Activated CD8-positive, alpha-beta memory T cell treated with anti-CD3 and anti-CD28 coated beads, Interleukin-2, amount 50 U/mL, for 24 hours (primary cell): ENCODE data around the gene STOM.

Experiments
- DNase-seq: peaks from one replicate; pipeline ENCODE4 v3.0.0-alpha.2; 2020; ENCODE audit errors: extremely low read depth

Gene STOM

DNA sequence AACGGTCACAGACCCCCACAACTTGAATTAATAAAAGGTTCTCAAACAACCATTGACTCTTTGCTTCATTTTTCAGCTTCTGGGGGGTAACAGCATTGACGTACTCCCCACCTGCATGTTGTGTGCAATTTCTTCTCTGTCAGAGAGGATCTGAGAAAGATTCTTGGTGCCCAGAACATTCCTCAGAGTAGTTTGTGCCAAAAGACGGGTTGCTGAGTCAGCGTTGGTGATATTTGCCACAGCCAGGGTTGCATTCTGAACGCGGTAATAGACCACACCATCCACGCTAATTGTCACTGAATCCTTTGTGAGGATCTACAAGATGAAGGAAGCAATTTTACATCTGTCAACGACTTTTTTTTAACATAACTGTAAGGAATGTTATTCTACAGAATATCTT, 21.0 kb downstream of the STOM start:
- DNase-seq = no peak

DNA sequence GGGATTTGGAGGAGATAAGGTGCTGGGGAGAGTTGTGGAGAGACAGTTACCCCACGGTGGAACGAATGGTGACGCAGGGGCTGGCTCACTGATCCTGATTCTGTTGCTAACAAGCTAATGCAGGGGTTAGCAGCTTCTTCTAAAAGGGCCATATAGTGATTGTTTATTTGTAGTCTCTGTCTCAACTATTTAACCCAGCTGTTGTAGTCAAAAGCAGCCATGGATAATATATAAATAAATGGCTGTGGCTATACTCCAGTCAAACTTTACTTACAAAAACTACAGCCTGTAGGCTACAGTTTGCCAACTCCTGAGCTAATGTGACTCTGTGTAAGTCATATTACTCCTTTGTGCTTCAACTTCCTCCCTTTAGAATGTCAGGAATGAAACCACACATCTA, 21.8 kb downstream of the STOM start:
- DNase-seq = no peak

DNA sequence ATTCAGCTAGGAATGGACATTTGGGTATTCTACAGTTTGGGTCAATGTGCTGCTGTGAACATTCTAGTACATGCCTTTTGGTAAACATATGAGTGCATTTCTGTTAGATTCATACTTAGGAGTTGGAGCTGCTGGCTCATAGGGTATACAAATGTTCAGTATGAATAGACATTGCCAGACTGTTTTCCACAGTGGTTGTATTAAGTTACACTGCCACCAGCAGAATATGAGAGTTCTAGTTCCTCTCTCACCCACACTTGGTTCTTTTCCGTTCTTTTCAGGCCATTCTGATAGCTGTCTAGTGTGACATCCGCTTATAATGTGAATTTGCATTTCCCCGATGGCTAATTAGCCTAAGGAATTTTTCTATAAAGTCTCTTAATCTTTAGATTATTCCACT, 25.0 kb downstream of the STOM start:
- DNase-seq = no peak

DNA sequence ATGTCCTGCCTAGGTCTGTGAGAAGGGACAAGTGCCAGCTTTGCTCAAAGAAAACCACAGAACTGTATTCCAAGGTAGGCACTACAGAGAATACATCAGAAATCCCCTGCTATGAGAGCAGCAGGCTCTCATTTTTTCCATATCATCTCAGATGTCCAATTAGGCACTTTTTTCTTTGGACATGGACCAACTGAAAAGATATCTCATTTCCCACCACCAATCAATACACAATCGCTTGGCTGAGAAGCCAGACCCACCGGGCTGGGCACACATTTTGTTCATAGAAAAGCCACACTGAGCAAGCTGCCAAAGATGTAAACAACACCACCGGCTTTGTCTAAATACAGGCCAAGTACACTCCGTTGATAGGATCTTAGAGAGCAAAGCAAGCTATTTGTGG, 25.9 kb downstream of the STOM start:
- DNase-seq = no peak

DNA sequence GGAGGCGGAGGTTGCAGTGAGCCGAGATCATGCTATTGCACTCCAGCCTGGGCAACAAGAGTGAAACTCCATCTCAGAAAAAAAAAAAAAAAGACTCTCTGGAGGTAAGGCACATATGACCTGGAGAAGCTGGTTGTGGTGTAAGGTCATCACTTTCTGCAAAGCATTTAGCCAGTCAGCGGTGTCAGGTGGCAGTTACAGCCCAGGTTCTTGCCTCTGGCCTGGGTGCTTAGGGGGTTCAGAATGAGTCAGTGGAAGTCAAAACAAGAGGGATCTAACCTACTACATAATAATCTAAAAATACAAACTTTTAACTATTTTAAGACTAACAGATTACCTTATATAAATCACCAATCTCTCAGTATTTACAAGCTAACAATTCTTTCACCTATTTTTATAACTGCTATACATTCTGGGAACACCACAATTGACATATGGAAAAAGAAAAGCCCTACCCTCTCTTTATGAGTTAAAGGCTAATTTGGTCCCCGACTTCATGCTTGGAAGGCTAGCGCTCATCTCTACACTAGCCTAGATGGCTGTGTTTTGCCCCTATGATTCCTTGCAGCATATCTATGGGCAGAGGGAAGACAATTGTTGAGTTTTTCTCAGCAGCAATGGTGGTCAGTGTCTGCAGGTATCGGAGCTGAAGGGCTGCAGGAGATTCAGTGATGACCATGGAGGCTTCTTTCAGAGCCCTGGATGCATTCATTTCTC, 29.2 kb downstream of the STOM start:
- no peak for DNase-seq

DNA sequence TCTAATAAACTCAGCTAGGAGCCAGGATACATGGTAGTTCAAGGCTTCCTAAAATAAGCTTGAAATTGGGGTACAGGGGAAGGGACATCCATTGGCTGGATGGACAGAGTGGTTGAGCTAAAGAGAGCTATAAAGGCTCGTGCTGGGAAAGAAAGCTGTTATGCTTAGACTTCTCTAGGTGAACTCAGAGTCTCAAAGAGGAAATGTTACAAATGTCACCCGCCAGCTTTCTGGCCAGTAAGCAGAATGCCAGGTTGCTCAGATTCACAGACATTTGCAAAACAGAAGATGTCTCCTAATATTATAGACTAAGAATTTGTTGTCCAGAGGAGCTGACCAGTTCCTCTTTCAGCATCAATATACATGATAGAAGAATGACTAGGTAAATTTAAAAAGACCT, 30.6 kb downstream of the STOM start:
- no peak for DNase-seq

DNA sequence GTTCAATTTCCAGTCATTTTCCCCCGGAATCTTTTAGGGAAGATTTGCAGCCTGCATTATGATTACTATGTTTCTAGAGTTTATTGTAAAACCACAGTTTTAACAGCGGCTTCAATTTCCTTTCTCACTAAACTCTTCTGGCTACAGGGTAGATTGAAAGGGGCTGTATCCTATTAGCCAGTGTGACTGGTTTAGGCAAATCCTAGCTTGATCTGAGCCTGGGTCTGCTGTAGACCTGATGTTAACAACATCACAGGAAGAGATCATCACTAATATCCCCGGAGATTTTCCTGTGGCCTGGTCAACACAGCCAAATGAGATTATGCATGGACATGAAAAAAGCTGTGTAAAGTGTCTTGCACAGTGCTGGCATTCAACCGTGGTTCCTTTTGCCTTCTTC, 33.4 kb downstream of the STOM start:
- no peak for DNase-seq

DNA sequence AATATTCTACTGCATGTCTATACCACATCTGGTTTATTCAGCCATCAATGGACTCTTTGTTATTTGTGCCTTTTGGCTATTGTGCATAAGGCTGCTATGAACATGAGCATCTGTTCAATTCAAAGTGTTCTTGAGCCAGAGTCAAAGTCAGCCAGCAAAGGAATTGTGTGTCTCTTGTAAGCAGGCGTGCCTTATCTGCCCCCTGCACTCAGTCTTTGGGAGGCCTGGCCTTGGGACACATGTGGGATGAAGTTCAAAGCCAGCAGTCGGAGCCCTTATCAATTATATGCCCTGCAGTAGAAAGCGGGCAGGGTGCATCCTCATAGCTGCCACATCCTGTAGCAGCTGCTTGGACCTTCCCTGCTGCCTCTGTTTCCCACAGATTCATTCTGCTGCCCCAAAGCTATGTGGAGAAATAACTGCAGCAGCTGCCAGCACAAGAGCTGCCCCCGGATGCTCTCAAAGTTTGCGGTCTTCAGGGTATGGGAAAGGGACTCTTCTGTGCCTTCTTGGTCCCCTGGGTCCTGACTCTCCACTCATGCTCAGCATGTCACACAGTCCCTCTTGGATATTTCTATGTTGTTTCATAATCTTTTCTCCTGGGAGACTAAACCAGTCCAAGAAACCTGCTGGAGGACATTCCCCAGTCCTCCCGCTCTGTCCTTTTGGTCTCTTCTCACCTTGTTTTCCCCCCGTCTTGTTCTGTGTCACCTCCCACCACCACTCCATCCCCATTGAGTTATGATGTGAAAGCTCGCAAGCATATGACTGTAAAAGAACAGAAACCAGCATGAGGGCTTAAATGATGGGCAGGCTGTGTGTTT, 35.9 kb downstream of the STOM start:
- DNase-seq = no peak

DNA sequence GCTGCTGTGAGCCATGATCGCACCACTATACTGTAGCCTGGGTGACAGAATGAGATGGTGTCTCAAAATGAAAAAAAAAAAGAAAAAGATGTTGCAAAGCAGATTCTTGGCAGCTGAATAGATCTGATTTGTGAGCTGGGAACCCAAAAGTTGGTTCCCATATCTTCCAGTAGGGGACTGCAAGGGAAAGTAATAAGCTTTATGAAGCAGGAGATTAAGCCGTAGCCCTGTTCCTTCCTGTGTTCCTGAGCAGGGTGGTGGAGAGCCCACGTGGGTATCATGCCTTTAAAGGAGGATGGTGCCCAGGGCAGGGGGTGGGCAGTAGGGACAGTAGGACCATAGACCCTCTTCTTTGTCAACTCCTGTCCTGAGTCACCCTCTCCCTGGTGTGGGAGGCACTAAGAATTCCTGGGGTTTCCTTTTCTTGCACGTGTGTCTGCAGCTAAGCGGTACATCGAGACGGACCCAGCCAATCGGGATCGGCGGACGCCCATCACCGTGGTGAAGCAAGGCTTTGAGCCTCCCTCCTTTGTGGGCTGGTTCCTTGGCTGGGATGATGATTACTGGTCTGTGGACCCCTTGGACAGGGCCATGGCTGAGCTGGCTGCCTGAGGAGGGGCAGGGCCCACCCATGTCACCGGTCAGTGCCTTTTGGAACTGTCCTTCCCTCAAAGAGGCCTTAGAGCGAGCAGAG, 37.9 kb downstream of the STOM start:
- no peak for DNase-seq

DNA sequence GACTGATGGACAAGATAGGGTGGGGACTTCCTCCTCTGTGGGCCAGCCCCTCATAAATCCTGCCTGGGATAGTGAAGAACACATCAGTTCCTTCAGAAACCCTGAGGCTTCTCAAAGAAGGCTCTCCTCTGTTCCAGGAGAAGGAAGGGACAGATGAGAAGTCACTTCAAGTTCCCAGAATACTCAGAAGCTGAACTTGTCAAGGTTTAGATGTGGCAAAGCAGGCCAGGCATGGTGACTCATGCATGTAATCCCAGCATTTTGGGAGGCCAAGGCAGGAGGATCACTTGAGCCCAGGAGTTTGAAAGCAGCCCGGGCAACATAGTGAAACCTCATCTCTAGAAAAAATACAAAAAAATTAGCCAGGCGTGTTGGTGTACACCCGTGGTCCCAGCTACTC, 38.5 kb downstream of the STOM start:
- DNase-seq = no peak

DNA sequence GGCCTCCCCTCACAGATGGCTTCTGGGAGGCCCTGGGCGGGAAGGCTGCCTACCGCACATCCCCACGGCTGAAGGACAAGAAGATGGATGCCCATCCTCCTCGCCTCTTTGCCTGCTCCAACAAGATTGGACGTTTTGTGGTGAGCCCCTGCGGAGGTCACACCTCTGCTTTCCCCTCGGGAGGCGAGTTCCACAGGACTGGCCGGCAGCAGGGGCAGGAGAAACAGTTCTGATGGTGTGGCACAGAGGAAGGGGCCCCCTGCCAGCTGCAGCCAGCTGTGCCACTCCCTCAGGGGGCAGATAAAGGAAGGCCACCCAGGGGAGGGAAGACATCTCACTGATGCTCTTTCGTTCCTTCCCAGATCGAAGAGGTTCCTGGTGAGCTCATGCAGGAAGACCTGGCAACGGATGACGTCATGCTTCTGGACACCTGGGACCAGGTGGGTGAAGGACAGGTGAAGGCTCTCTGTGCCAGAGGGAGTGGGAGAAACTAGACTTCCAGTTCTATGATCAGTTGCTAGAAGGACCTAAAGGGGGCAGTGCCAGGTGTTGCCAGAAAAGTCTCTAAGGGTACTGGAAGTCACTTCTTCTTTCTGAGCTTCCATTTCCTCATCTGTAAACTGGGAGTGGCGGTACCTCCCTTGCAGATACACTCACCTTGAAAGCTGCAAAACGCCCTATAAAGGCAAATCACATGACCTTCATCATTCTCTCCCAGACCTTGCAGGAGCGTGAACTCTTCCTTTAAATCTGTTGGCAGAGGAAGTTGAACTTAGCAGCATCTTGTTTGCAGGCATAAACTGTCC, 41.0 kb downstream of the STOM start:
- DNase-seq = no peak

DNA sequence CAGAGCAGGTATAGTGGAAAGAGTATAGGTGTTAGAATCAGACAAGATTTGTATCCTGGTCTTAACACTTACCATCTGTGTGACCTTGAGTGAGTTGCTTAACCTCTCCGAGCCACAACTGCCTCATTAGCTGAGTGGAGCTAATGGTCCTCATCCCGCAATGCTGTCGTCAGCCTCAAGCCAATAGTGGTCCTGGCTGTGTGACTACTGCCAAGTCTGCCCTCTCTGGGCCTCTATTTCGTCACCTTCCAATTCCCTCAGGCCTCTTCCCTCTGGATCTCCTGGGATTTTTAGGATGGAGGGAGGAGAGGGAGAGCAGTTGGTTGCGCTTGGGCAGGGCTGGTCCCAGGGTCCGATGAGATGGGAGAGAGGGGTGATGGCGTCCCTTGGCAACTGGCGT, 41.6 kb downstream of the STOM start:
- DNase-seq = no peak

DNA sequence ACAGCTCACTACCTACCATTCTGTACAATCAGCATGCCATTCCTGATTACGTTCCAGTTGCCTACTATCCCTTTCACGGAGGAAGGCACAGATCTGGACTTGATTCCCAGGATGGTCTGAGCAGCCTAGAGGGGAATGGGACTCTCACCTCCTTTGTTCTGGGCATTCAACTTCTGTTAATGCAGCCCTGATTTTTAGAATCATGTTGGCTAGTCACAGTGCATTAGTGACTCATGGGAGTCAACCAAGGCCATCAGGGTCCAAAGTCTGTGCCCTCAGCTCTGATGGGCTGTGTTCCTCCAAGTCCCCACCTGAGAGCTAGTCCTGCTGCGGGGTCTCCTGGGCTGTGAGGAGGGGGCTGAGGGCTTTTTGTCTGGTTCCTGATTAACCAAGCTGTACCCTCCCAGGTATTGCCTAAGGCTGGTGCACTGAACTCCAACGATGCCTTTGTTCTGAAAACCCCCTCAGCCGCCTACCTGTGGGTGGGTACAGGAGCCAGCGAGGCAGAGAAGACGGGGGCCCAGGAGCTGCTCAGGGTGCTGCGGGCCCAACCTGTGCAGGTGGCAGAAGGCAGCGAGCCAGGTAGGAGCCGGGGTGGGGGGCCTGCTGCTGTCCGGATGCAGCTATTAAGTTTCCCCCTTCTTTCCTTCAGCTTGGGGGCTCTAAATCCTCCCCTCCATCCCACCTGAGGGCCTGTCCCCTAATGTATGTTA, 43.0 kb downstream of the STOM start:
- no peak for DNase-seq

DNA sequence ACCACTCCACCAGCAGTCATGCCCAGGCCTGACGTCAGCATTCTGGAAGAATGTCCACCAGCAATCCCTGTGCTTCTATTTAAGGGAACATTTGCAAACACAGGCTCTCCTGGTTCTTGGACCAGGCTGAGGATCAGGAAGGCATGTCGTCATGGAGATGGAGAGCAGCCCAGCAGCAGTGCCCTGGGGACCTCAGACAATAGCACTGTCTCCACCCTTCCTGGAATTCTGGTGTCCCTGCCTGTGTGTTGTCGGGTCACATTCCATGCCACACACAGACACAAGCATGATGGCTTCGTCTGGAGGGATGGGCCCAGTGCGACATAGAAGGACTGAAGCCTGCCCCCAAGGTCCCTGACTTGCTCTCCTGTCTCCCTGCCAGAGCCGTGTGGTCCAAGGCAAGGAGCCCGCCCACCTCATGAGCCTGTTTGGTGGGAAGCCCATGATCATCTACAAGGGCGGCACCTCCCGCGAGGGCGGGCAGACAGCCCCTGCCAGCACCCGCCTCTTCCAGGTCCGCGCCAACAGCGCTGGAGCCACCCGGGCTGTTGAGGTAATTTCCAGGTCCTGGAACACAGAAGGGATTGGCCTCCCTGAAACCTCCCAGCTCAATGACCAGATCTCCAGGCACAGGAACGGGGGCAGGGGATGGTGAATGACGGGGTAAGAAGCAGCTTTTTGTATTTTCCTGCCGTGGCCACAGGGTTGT, 43.8 kb downstream of the STOM start:
- DNase-seq = no peak

DNA sequence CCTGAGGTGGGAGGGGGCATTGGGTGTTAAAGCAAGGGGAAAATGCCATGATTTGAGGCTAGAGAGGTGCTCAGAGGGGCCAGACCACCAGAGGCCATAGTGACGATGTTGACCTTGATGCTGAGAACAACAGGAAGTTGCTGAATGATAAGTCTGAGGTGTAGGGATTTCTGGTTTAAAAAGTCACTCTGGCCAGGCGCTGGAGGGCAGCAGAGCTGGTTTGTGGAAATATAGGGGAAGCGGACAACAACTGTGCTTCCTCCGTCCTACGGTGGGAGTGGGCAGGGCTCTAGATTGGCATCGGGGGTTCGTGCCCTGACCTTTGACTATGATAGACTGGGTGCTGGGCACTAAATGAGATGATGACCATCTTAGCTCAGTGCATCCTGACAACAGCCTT, 44.7 kb downstream of the STOM start:
- no peak for DNase-seq

DNA sequence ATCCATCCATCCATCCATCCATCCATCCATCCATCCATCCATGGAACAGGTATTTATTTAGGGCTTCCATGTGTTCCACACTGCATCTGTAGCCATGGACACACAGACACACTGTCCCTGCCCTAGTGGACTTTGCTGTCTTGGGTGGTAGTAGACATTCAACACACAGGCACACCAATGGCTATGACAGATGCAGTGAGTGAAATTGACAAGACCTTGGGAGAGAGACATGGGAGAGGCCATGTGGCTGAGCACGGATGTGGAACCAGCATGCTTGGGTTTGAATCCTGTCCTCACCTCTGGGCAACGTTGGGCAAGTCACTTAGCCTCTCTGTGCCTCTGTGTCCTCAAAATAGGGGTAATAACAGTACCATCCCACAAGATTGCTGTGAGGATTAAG, 45.3 kb downstream of the STOM start:
- no peak for DNase-seq

DNA sequence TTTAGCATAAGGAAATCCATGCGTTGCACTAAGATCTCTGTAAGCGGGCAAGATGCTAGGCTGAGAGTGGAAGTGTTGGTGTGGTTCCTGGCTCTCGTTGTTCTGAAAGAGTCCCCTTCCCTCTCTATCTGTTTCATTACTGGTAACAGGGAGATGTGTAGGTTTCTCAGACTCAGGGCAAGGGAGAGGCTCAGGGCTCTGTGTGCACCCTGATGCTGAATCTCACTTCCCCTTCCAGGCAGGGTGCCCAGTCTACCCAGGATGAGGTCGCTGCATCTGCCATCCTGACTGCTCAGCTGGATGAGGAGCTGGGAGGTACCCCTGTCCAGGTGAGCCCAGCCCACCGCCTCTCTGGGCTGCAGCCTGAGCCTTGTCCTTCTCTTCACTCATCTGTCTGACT, 45.7 kb downstream of the STOM start:
- no peak for DNase-seq

DNA sequence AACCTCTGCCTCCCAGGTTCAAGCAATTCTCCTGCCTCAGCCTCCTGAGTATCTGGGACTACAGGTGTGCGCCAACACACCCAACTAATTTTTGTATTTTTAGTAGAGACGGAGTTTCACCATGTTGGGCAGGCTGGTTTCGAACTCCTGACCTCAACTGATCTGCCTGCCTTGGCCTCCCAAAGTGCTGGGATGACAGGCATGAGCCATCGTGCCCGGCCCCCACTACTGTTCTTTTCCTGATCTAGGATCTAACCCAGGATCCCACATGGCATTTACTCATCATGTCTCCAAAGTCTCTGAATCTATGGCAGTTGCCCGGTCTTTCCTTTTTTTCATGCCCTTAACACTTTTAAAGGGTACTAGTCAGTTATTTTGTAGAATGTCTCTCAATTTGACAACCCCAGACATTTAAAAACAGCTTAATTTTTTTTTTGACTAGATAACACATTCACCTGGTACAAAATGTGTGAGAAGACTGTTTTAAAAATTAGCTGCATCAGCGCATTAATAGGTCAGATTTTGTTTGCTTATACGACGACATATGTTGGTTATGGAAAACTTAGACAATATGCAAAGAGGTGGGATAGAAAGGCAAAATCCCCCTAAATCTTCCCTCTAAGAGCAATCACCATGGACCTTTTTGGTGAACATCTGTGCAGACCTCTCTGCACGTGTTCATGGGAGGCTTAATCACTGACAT, 46.5 kb downstream of the STOM start:
- DNase-seq = no peak

DNA sequence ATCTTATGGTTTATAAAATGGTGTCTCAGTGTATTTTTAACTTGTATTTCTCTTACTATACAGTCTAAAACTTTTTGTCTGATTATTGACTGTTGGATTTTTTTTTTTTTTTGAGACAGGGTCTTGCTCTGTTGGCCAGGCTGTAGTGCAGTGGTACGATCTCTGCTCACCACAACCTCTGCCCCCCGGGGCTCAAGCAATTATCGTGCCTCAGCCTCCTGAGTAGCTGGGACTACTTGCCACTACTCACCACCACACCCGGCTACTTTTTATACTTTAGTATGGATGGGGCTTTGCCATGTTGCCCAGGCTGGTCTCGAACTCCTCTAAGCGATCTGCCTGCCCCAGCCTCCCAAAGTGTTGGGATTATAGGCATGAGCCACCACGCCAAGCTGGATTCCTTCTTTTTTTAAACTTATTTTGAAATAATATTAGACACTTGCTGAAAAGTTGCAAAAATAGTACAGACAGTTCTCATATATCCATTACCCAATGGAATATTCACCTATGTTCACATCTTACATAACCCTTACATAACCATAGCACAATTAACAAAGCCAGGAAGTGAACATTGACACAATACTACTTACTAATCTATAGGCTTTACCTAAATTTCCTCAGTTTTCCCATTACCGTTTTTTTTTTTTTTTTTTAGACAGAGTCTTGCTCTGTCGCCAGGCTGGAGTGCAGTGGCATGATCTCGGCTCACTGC, 47.2 kb downstream of the STOM start:
- DNase-seq = no peak
